ENCODE measurements around the gene KCTD19.
A peak's percentile ranks its signal among the peaks of the same experiment; 100 is the strongest.

KCTD19 gene

DNA sequence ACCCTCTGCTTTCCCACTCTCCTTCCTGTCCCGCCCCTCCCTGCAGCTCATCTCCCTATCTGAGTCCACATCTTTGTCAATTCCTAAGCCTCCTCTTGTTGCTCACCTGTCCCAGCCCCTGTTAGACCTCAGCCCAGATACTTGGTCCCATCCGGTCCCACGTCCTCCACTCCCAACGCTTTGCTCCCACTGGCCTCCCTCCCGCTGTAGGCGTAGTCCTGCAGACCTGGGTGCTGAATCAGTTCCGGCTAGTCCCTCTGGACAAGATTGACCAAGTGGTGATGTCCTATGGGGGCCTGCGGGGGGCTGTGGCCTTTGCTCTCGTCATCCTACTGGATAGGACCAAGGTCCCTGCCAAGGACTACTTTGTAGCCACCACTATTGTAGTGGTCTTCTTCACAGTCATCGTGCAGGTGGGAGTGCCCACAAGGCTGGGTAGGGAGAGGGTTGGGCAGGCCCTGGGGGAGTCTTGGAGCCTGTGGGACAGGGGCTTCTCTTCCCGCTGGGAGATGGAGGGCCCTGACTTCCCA, 69.8 kb downstream of the KCTD19 start:
- no peak for DNase-seq (ENCODE audit: low read depth, low spot score)
- Histone ChIP-seq H3K4me3 (ENCODE audit: insufficient read length, low read depth) (no peak overlapping the region), H3K27me3 (ENCODE audit: insufficient read depth, insufficient read length) (no peaks in the 10 kb centered on the region), H3K4me1 (ENCODE audit: insufficient read depth, insufficient read length) (no peaks in the 10 kb centered on the region), H3K9me3 (ENCODE audit: insufficient read depth, low read length) (no peaks in the 10 kb centered on the region), H3K36me3 (ENCODE audit: insufficient read depth, insufficient read length, low read length) (peaks cover 3% of the 10 kb centered on the region), H3K9ac (ENCODE audit: insufficient read length, low read depth) (no peak overlapping the region)
- no peak for TF ChIP-seq YY1 (IDR thresholded peaks at IDR 0.05; ENCODE audit: insufficient read depth, insufficient read length)
- TF ChIP-seq SUZ12 (IDR thresholded peaks at IDR 0.05; ENCODE audit: extremely low read depth, insufficient read depth, insufficient read length): no peak
- no peak for TF ChIP-seq ZNF274 (IDR thresholded peaks at IDR 0.05; ENCODE audit: low read depth, low read length)

DNA sequence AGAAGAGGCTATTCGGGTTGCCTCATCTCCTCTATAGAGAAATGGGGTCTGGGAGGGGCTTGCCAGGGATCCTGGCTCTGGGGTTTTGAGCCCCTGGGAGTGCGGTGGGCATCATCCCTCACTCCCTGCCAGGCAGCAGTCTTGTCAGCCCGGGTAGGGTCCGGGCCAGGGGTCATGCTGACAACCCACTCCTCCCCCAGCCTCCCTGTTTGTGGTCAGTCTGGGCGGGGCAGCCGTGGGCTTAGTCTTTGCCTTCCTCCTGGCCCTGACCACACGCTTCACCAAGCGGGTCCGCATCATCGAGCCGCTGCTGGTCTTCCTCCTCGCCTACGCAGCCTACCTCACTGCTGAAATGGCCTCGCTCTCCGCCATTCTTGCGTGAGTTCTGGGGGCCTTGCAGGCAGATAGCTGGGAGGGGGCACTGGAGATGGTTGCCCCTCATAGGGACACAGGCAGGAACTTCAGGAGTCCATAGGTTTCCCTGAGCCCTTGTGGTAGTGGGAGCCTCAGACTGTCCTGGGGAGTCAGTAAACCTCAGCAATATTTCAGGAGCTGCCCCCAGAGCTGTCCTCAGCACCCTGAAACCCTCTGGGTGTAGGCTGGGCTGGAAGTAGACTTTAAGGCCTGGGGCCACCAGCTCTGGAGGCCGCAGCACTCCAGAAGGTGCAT, 70.9 kb downstream of the KCTD19 start:
- Histone ChIP-seq H3K4me3 (ENCODE audit: insufficient read length, low read depth) (no peak overlapping the region), H3K36me3 (ENCODE audit: insufficient read depth, insufficient read length, low read length) (peaks cover 3% of the 10 kb centered on the region), H3K9me3 (ENCODE audit: insufficient read depth, low read length) (no peaks in the 10 kb centered on the region), H3K4me1 (ENCODE audit: insufficient read depth, insufficient read length) (no peaks in the 10 kb centered on the region), H3K9ac (ENCODE audit: insufficient read length, low read depth) (no peak overlapping the region), H3K27me3 (ENCODE audit: insufficient read depth, insufficient read length) (peaks cover 5% of the 10 kb centered on the region)
- TF ChIP-seq SUZ12 (IDR thresholded peaks at IDR 0.05; ENCODE audit: extremely low read depth, insufficient read depth, insufficient read length) (no peak), YY1 (IDR thresholded peaks at IDR 0.05; ENCODE audit: insufficient read depth, insufficient read length) (no peak), ZNF274 (IDR thresholded peaks at IDR 0.05; ENCODE audit: low read depth, low read length) (no peak)
- DNase-seq (ENCODE audit: low read depth, low spot score): no peak

DNA sequence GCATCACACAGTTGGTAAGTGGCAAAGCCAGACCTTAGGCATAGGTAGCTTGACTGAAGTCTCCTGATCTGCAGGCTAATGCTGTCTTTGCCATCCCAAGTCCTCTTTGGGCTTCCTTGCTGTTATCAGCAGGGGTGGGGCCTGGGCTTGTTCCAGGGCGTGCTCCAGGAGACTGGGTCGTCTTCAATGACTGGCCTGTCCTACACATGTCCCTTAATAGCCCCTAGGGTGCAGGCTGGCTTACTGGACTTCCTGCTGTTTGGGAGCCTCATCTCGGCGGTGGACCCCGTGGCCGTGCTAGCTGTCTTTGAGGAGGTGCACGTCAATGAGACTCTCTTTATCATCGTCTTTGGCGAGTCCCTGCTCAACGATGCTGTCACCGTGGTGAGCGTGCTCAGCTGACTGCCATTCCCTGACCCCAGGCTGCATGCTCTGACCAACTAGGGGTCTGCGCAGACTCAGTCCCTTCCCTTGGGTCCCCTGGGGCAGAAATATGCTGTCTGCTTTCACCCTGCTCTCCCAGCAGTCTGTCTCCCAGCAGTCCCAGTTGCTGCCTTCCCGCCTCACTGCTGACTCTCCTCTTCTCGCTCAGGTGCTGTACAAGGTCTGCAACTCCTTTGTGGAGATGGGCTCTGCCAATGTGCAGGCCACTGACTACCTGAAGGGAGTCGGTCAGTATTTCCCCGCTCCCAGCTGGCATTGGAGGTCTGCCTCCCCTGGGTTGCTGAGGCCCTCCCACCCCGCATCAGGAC, 71.6 kb downstream of the KCTD19 start:
- no peak for DNase-seq (ENCODE audit: low read depth, low spot score)
- Histone ChIP-seq H3K27me3 (ENCODE audit: insufficient read depth, insufficient read length) (peaks cover 11% of the 10 kb centered on the region), H3K9me3 (ENCODE audit: insufficient read depth, low read length) (no peaks in the 10 kb centered on the region), H3K4me1 (ENCODE audit: insufficient read depth, insufficient read length) (peaks cover 1% of the 10 kb centered on the region), H3K9ac (ENCODE audit: insufficient read length, low read depth) (no peak overlapping the region), H3K4me3 (ENCODE audit: insufficient read length, low read depth) (no peak overlapping the region), H3K36me3 (ENCODE audit: insufficient read depth, insufficient read length, low read length) (peaks cover 3% of the 10 kb centered on the region)
- TF ChIP-seq SUZ12 (IDR thresholded peaks at IDR 0.05; ENCODE audit: extremely low read depth, insufficient read depth, insufficient read length) (no peak), YY1 (IDR thresholded peaks at IDR 0.05; ENCODE audit: insufficient read depth, insufficient read length) (no peak), ZNF274 (IDR thresholded peaks at IDR 0.05; ENCODE audit: low read depth, low read length) (no peak)

DNA sequence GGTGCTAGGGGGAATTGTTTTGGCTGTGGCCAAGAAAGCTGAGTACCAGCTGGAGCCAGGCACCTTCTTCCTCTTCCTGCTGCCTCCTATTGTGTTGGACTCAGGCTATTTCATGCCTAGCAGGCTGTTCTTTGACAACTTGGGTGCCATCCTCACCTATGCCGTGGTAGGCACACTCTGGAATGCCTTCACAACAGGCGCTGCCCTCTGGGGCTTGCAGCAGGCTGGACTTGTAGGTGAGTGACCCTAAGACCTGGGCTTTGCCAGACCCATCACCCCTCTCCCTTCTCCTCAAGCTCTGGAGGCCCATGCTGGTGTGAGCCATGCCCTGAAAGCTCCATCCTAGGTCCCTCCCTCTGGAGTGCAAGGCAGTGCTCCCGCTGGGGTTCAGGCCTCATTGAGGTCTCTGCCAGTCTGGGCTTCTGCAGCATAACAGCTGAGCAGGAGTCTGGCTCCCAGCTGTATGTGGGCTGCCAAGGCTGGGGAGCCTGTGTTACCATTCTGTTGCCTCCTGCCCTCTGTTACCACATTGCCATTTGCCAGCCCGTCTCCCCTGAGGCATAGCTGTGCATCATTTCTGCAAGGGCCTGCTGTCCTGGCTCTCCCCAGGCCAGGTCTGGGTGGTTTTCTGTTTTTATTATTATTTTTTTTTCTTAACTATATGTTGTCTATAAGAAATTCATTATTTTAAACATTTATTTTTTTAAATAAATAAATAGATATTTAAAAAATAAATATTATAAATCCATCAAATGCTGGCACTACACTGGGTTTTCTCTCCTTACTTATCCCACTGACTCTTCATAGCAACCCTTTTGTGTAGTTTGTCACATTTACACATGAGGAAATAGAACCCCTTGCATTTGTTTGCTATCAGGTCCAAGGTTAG, 73.7 kb downstream of the KCTD19 start:
- H3K27me3 ChIP-seq (ENCODE audit: insufficient read depth, insufficient read length): peaks cover 33% of the 10 kb centered on the region
- peaks cover 14% of the 10 kb centered on the region for H3K4me1 ChIP-seq (ENCODE audit: insufficient read depth, insufficient read length)
- no peak overlapping the region for H3K4me3 ChIP-seq (ENCODE audit: insufficient read length, low read depth)
- no peaks in the 10 kb centered on the region for H3K9me3 ChIP-seq (ENCODE audit: insufficient read depth, low read length)
- no peak for TF ChIP-seq YY1 (IDR thresholded peaks at IDR 0.05; ENCODE audit: insufficient read depth, insufficient read length)
- TF ChIP-seq ZNF274 (IDR thresholded peaks at IDR 0.05; ENCODE audit: low read depth, low read length): no peak
- TF ChIP-seq SUZ12 (IDR thresholded peaks at IDR 0.05; ENCODE audit: extremely low read depth, insufficient read depth, insufficient read length): no peak
- DNase-seq (ENCODE audit: low read depth, low spot score): no peak
- H3K36me3 ChIP-seq (ENCODE audit: insufficient read depth, insufficient read length, low read length): peaks cover 3% of the 10 kb centered on the region
- no peak overlapping the region for H3K9ac ChIP-seq (ENCODE audit: insufficient read length, low read depth)

DNA sequence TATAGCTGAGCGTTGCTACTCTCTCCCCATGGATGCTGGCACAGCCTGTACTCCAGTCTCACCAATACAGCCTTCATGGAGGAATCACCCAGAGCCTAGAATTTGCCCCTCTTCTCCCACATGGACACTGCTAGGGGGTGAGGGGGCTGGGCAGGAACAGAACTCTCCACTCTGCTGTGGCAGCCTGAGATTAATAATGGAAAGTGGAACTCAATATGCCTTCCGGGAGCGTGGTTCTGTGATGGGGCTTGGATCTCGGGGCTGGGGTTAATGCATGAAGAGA, 76.6 kb downstream of the KCTD19 start:
- Histone ChIP-seq H3K27me3 (ENCODE audit: insufficient read depth, insufficient read length) (peaks cover 36% of the 10 kb centered on the region), H3K9me3 (ENCODE audit: insufficient read depth, low read length) (no peaks in the 10 kb centered on the region), H3K4me3 (ENCODE audit: insufficient read length, low read depth) (peak overlapping the region; percentile 6), H3K9ac (ENCODE audit: insufficient read length, low read depth) (peak overlapping the region; percentile 82), H3K4me1 (ENCODE audit: insufficient read depth, insufficient read length) (peaks cover 21% of the 10 kb centered on the region), H3K36me3 (ENCODE audit: insufficient read depth, insufficient read length, low read length) (peaks cover 3% of the 10 kb centered on the region)
- DNase-seq (ENCODE audit: low read depth, low spot score): no peak
- TF ChIP-seq SUZ12 (IDR thresholded peaks at IDR 0.05; ENCODE audit: extremely low read depth, insufficient read depth, insufficient read length): no peak
- TF ChIP-seq YY1 (IDR thresholded peaks at IDR 0.05; ENCODE audit: insufficient read depth, insufficient read length): no peak
- no peak for TF ChIP-seq ZNF274 (IDR thresholded peaks at IDR 0.05; ENCODE audit: low read depth, low read length)

DNA sequence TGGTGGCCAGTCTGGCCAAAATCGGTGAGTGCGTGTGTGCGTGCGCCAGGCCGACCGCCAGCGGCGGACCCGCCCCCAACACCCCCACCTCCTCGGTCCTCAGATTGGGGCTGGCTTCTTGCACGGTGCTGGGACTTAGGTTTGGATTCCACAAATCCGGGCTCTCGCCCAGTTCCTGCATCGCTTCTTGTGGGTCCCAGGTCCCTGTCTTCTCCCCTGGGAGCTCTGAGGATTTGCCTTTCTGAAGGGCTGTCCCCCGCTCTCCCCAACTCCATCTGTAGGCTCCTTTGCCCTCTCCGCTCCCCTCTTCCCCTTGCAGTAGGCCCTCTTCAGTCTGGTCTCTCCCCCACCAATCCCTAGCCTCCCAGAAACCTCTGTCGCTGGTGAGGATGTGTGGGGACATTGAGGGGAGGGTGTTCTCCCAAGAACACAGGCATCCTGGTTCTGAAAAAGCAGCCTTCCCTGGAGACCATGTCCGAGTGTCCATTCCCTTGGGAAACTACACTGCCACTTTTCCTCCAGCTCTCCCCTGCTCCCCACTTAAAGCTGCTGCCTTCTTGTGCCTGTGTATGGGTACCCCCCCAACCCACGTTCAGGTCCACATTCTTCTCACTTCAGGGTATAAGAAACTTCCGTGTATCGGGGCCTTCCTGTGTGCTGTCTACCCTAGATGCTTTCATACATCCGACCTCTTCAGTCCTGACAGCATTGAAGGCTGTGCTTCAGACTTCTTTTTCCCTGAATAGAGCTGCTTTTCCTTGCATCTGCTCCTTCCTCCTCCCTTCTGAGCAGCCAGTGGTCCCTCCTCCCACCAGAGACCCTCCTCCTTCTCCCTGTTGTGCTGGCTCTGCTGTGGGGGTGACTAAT, 77.1 kb downstream of the KCTD19 start:
- no peak for DNase-seq (ENCODE audit: low read depth, low spot score)
- Histone ChIP-seq H3K9ac (ENCODE audit: insufficient read length, low read depth) (peak overlapping the region; percentile 82), H3K27me3 (ENCODE audit: insufficient read depth, insufficient read length) (peaks cover 36% of the 10 kb centered on the region), H3K9me3 (ENCODE audit: insufficient read depth, low read length) (no peaks in the 10 kb centered on the region), H3K4me3 (ENCODE audit: insufficient read length, low read depth) (peak overlapping the region; percentile 68), H3K36me3 (ENCODE audit: insufficient read depth, insufficient read length, low read length) (peaks cover 3% of the 10 kb centered on the region), H3K4me1 (ENCODE audit: insufficient read depth, insufficient read length) (peaks cover 27% of the 10 kb centered on the region)
- TF ChIP-seq SUZ12 (IDR thresholded peaks at IDR 0.05; ENCODE audit: extremely low read depth, insufficient read depth, insufficient read length) (no peak), YY1 (IDR thresholded peaks at IDR 0.05; ENCODE audit: insufficient read depth, insufficient read length) (no peak), ZNF274 (IDR thresholded peaks at IDR 0.05; ENCODE audit: low read depth, low read length) (no peak)
